MCF 10A (cell line): Measurements from ENCODE around the gene TPX2. TPM values are rescaled to one million over a fixed set of nuclear protein-coding genes. Genes with fewer than 3 reads are reported as not detected.
A peak's percentile ranks its signal among the peaks of the same experiment; 100 is the strongest.

ENCODE experiments used
- BruUV-seq: library from RNA; stranded (reverse); fragments of 400-500 nt; replicated peaks from 2 replicates; lab custom pipeline; 2021; lab: Mats Ljungman, UMichigan
- CTCF ChIA-PET: fragments of 300-600 bp; sonication (Branson Sonifier 250); formaldehyde crosslinking; extraction: SDS; loops from one replicate; lab custom pipeline; 2021; ENCODE audit warnings: antibody characterized with exemption, inconsistent platforms; lab: Yijun Ruan, JAX
- POLR2A ChIA-PET: fragments of 300-600, 350-650 bp; sonication (Branson Sonifier 250); formaldehyde crosslinking; extraction: SDS; loops from one replicate; lab custom pipeline; 2020; ENCODE audit warnings: antibody characterized with exemption, inconsistent platforms; lab: Yijun Ruan, JAX
- DNase-seq: peaks from one replicate; pipeline ENCODE4 v3.0.0-alpha.2; 2018; ENCODE audit not compliant: unreplicated experiment
- H3K27ac Mint-ChIP-seq: one replicate; pipeline ENCODE4 v1.8.0; 2022; ENCODE audit warnings: mild to moderate bottlenecking, low read depth, mixed read lengths; ENCODE audit not compliant: unreplicated experiment
- H3K27me3 Mint-ChIP-seq: one replicate; pipeline ENCODE4 v1.8.0; 2022; ENCODE audit warnings: mixed read lengths; ENCODE audit not compliant: insufficient read depth, unreplicated experiment
- H3K36me3 Mint-ChIP-seq: one replicate; pipeline ENCODE4 v1.8.0; 2022; ENCODE audit warnings: mild to moderate bottlenecking, moderate library complexity, mixed read lengths; ENCODE audit not compliant: insufficient read depth, unreplicated experiment
- H3K4me1 Mint-ChIP-seq: one replicate; pipeline ENCODE4 v1.8.0; 2022; ENCODE audit warnings: mixed read lengths; ENCODE audit not compliant: insufficient read depth, unreplicated experiment
- H3K4me3 Mint-ChIP-seq: one replicate; pipeline ENCODE4 v1.8.0; 2022; ENCODE audit warnings: mild to moderate bottlenecking, moderate library complexity, mixed read lengths; ENCODE audit not compliant: unreplicated experiment
- H3K9me3 Mint-ChIP-seq: one replicate; pipeline ENCODE4 v1.8.0; 2022; ENCODE audit warnings: mixed read lengths; ENCODE audit not compliant: unreplicated experiment
- intact Hi-C: fragments of 100-400 bp; cut with micrococcal nuclease; formaldehyde crosslinking; loops from 2 replicates; pipeline ENCODE4 v1.14.1; 2022
- total RNA-seq: library from RNA; stranded (reverse); gene quantifications from 2 replicates; pipeline ENCODE4 v1.2.3, GENCODE V29; 2022
- TF ChIP-seq, protein P1 (sequence below): fragments of 200-600 bp; IDR thresholded peaks from one replicate; pipeline ENCODE4 v1.8.0; 2022; ENCODE audit warnings: antibody characterized with exemption, mild to moderate bottlenecking; ENCODE audit not compliant: unreplicated experiment

The TPX2 gene
- total RNA-seq, 1 experiment from 2014 or later = 79.6 TPM

DNA sequence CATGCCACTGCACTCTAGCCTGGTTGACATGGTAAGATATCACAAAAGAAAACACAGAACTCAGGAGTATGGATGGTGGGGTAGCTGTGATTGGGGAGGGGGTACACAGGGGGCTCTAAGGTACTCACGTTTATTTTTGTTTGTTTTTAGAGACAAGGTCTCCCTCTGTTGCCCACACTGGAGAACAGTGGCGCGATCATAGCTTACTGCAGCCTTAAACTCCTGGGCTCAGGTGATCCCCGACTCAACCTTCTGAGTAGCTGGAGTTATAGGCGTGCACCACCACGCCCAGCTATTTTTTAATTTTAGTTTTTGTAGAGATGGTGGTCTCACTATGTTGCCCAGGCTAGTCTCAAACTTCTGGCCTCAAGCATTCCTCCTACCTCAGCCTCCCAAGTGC is 45.7 kb upstream of the TPX2 start:
- ChIA-PET POLR2A (interaction anchor here (0.6 to 13.9 kb wide), 6 partner anchors 12 to 58 kb away, joined by 3 to 238 read pairs (median 20); partner anchors contain the start of genes BCL2L1 and TPX2), CTCF (interaction anchor here (0.6 to 11.9 kb wide), 10 partner anchors 9 to 109 kb away, joined by 3 to 120 read pairs (median 6); partner anchors contain the start of gene BCL2L1)
- peaks cover 35% of the 10 kb centered on the region for H3K4me1 Mint-ChIP-seq
- no peak for DNase-seq
- no peak overlapping the region for H3K4me3 Mint-ChIP-seq
- intact Hi-C loops = no loop called here
- no peaks in the 10 kb centered on the region for H3K9me3 Mint-ChIP-seq
- TF ChIP-seq, protein P1, sequence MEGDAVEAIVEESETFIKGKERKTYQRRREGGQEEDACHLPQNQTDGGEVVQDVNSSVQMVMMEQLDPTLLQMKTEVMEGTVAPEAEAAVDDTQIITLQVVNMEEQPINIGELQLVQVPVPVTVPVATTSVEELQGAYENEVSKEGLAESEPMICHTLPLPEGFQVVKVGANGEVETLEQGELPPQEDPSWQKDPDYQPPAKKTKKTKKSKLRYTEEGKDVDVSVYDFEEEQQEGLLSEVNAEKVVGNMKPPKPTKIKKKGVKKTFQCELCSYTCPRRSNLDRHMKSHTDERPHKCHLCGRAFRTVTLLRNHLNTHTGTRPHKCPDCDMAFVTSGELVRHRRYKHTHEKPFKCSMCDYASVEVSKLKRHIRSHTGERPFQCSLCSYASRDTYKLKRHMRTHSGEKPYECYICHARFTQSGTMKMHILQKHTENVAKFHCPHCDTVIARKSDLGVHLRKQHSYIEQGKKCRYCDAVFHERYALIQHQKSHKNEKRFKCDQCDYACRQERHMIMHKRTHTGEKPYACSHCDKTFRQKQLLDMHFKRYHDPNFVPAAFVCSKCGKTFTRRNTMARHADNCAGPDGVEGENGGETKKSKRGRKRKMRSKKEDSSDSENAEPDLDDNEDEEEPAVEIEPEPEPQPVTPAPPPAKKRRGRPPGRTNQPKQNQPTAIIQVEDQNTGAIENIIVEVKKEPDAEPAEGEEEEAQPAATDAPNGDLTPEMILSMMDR = no peak
- no peak overlapping the region for H3K27ac Mint-ChIP-seq
- no TSS peak for BruUV-seq
- no peaks in the 10 kb centered on the region for H3K27me3 Mint-ChIP-seq
- H3K36me3 Mint-ChIP-seq = peaks cover 53% of the 10 kb centered on the region

DNA sequence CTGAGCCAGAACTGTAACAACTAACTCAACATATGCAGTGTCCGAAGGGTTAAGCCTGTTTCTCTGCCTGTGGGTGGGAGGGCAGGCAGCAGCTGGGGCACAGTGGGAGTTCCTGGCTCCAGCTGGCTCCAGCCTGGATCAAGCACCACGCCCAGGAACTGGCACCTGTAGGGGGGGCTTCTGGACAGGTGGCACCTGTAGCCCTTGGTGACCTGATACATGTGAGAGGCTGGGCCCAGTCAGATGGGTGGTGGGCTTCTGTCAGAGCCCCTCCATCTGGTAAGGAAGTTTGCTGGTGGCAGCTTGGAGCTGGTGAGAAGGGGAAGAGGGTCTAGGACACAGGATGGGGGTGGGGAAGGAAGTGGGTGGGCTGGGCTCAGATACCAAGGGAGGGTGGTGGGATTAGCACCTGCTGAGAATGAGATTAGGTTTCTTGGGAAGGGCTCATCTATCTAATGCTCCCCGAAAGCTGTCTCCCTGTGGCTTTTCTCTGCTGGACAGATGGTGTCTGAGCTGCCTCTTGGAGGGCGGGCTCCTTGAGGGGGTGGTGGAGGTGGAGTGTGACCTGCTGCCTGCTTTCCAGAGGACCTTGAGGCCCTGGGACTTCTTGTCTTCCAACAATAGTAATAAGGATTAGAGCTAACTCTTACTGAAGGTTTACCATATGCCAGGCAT is 45.0 kb upstream of the TPX2 start:
- intact Hi-C loops = no loop called here
- H3K27me3 Mint-ChIP-seq = no peaks in the 10 kb centered on the region
- H3K36me3 Mint-ChIP-seq = peaks cover 46% of the 10 kb centered on the region
- POLR2A ChIA-PET = interaction anchor here (0.6 to 13.9 kb wide), 6 partner anchors 11 to 57 kb away, joined by 3 to 238 read pairs (median 20); partner anchors contain the start of gene BCL2L1
- no peak overlapping the region for H3K27ac Mint-ChIP-seq
- no peak for DNase-seq
- CTCF ChIA-PET = interaction anchor here (0.6 to 11.9 kb wide), 7 partner anchors 16 to 980 kb away, joined by 3 to 120 read pairs (median 3); partner anchors contain the start of genes BCL2L1 and C20orf203
- no peak overlapping the region for H3K4me3 Mint-ChIP-seq
- peaks cover 42% of the 10 kb centered on the region for H3K4me1 Mint-ChIP-seq
- TF ChIP-seq, protein P1 = no peak
- no TSS peak for BruUV-seq
- no peaks in the 10 kb centered on the region for H3K9me3 Mint-ChIP-seq

DNA sequence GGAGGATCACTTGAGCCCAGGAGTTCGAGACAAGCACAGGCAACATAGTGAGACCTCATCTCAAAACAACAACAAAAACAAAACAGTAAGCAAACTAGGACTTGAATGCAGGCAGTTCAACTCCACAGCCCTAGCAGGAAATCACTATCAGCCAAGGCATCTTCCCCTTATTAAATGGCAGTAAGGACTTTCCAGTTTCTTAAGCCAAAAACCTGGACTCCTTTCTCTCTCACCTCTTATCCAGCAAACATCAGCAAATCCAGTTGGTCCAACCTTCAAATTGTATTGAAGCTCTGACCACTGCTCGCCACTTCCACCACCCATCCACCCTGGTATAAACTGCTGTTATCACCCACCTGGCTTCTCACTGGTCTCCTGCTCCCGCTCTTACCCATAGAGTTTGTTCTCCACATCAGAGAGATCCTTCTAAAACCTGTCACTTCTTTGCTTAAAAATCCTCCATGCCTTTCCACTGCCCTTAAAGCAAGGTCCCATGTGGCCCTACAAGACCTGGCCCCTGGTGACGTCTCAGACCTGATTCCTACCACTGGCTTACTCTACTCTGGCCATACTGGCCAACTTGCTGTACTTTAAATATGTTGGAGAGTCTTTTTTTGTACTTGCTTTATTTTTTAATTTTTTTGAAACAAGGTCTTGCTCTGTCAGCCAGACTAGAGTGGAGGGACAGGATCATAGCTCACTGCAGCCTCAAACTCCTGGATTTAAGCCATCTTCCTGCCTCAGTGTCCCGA is 44.1 kb upstream of the TPX2 start:
- TF ChIP-seq, protein P1 = no peak
- Mint-ChIP-seq H3K4me3 (no peak overlapping the region), H3K27ac (peak overlapping the region; percentile 87), H3K27me3 (no peaks in the 10 kb centered on the region), H3K36me3 (peaks cover 46% of the 10 kb centered on the region), H3K9me3 (no peaks in the 10 kb centered on the region), H3K4me1 (peaks cover 51% of the 10 kb centered on the region)
- intact Hi-C loops = no loop called here
- ChIA-PET POLR2A (interaction anchor here (0.7 to 13.9 kb wide), 8 partner anchors 11 to 90 kb away, joined by 3 to 238 read pairs (median 22); partner anchors contain the start of genes BCL2L1 and ID1), CTCF (interaction anchor here (0.6 to 21.5 kb wide), 9 partner anchors 9 to 979 kb away, joined by 3 to 429 read pairs (median 6); partner anchors contain the start of genes BCL2L1 and C20orf203)
- BruUV-seq = TSS peak; percentile 10
- no peak for DNase-seq
